ENCODE results near the gene MRGPRX2. TPM values are rescaled to one million over a fixed set of nuclear protein-coding genes. Genes with fewer than 3 reads are reported as not detected.
A peak's percentile ranks its signal among the peaks of the same experiment; 100 is the strongest.

The MRGPRX2 gene
- total RNA-seq, result not detected

- Mint-ChIP-seq H3K27me3 (peaks cover 3 to 5% of the 10 kb centered on the region in 2 donors), H3K36me3 (no peaks in the 10 kb centered on the region), H3K27ac (peak within 1 kb of the TSS in 1 of 2 donors; percentile 53), H3K4me3 (peak within 1 kb of the TSS; percentile 59), H3K9me3 (no peaks in the 10 kb centered on the region), H3K4me1 (ENCODE audit: low read depth in 2 of 2) (peaks cover 32% of the 10 kb centered on the region in 2 donors)
- no peak for DNase-seq (ENCODE audit: low spot score)
- ATAC-seq, result peak; percentile 69 to 79
These were observed at the start of gene MRGPRX2 for GRCh38 chr11:19060629-19061028. MRGPRX2 (minus strand) TSS chr11:19060717; CDS start chr11:19056402, 4,315 bp downstream.

- Mint-ChIP-seq H3K4me3 (no peak overlapping the region), H3K27ac (no peak overlapping the region), H3K36me3 (no peaks in the 10 kb centered on the region), H3K27me3 (peaks cover 0 to 15% of the 10 kb centered on the region in 2 donors), H3K4me1 (ENCODE audit: low read depth in 2 of 2) (peaks cover 0 to 4% of the 10 kb centered on the region in 2 donors), H3K9me3 (no peaks in the 10 kb centered on the region)
- no peak for ATAC-seq
- DNase-seq (ENCODE audit: low spot score), result no peak
These were observed 49.8 kb upstream of the MRGPRX2 start for GRCh38 chr11:19110295-19110694.

- Mint-ChIP-seq H3K9me3 (no peaks in the 10 kb centered on the region), H3K27me3 (peaks cover 0 to 16% of the 10 kb centered on the region in 2 donors), H3K36me3 (no peaks in the 10 kb centered on the region), H3K27ac (no peak overlapping the region), H3K4me3 (no peak overlapping the region), H3K4me1 (ENCODE audit: low read depth in 2 of 2) (peaks cover 0 to 4% of the 10 kb centered on the region in 2 donors)
- DNase-seq (ENCODE audit: low spot score) (no peak), ATAC-seq (no peak)
These were observed 46.6 kb upstream of the MRGPRX2 start for GRCh38 chr11:19107125-19107524.

- Mint-ChIP-seq H3K27me3 (peaks cover 0 to 18% of the 10 kb centered on the region in 2 donors), H3K4me3 (no peak overlapping the region), H3K36me3 (no peaks in the 10 kb centered on the region), H3K27ac (no peak overlapping the region), H3K4me1 (ENCODE audit: low read depth in 2 of 2) (peaks cover 0 to 4% of the 10 kb centered on the region in 2 donors), H3K9me3 (peaks cover 2% of the 10 kb centered on the region)
- DNase-seq (ENCODE audit: low spot score) (no peak), ATAC-seq (no peak)
These were observed 44.5 kb upstream of the MRGPRX2 start for GRCh38 chr11:19105011-19105410.

- no peak overlapping the region for H3K4me3 Mint-ChIP-seq
- H3K4me1 Mint-ChIP-seq (ENCODE audit: low read depth in 2 of 2), result no peaks in the 10 kb centered on the region
- no peaks in the 10 kb centered on the region for H3K36me3 Mint-ChIP-seq
- H3K27ac Mint-ChIP-seq, result no peak overlapping the region
- H3K9me3 Mint-ChIP-seq, result peaks cover 2% of the 10 kb centered on the region
- ATAC-seq, result no peak
- no peak for DNase-seq (ENCODE audit: low spot score)
- peaks cover 17 to 22% of the 10 kb centered on the region in 2 donors for H3K27me3 Mint-ChIP-seq
These were observed 42.0 kb upstream of the MRGPRX2 start for GRCh38 chr11:19102521-19102900.

- Mint-ChIP-seq H3K9me3 (peaks cover 2% of the 10 kb centered on the region), H3K27me3 (peaks cover 23 to 25% of the 10 kb centered on the region in 2 donors), H3K4me3 (no peak overlapping the region), H3K27ac (no peak overlapping the region), H3K4me1 (ENCODE audit: low read depth in 2 of 2) (no peaks in the 10 kb centered on the region), H3K36me3 (no peaks in the 10 kb centered on the region)
- DNase-seq (ENCODE audit: low spot score), result no peak
- no peak for ATAC-seq
These were observed 41.4 kb upstream of the MRGPRX2 start for GRCh38 chr11:19101796-19102520.

GRCh38 chr11:19100885-19101284, 40.4 kb upstream of the MRGPRX2 start:
- H3K36me3 Mint-ChIP-seq, result no peaks in the 10 kb centered on the region
- ATAC-seq, result no peak
- no peak for DNase-seq (ENCODE audit: low spot score)
- no peak overlapping the region for H3K4me3 Mint-ChIP-seq
- H3K4me1 Mint-ChIP-seq (ENCODE audit: low read depth in 2 of 2), result no peaks in the 10 kb centered on the region
- peaks cover 2% of the 10 kb centered on the region for H3K9me3 Mint-ChIP-seq
- no peak overlapping the region for H3K27ac Mint-ChIP-seq
- peaks cover 33% of the 10 kb centered on the region in 2 donors for H3K27me3 Mint-ChIP-seq

GRCh38 chr11:19099093-19099492, 38.6 kb upstream of the MRGPRX2 start:
- Mint-ChIP-seq H3K36me3 (no peaks in the 10 kb centered on the region), H3K4me1 (ENCODE audit: low read depth in 2 of 2) (no peaks in the 10 kb centered on the region), H3K9me3 (peaks cover 2% of the 10 kb centered on the region), H3K4me3 (no peak overlapping the region), H3K27me3 (peaks cover 32 to 33% of the 10 kb centered on the region in 2 donors), H3K27ac (no peak overlapping the region)
- DNase-seq (ENCODE audit: low spot score) (no peak), ATAC-seq (no peak)

- DNase-seq (ENCODE audit: low spot score) (no peak), ATAC-seq (no peak)
- H3K4me3 Mint-ChIP-seq, result no peak overlapping the region
- H3K27me3 Mint-ChIP-seq, result peaks cover 39 to 42% of the 10 kb centered on the region in 2 donors
- H3K4me1 Mint-ChIP-seq (ENCODE audit: low read depth in 2 of 2), result no peaks in the 10 kb centered on the region
- H3K27ac Mint-ChIP-seq, result no peak overlapping the region
- H3K36me3 Mint-ChIP-seq, result no peaks in the 10 kb centered on the region
- no peaks in the 10 kb centered on the region for H3K9me3 Mint-ChIP-seq
These were observed 34.3 kb upstream of the MRGPRX2 start for GRCh38 chr11:19094859-19095258.

- H3K36me3 Mint-ChIP-seq, result no peaks in the 10 kb centered on the region
- ATAC-seq, result no peak
- no peak overlapping the region for H3K4me3 Mint-ChIP-seq
- DNase-seq (ENCODE audit: low spot score), result no peak
- no peaks in the 10 kb centered on the region for H3K4me1 Mint-ChIP-seq (ENCODE audit: low read depth in 2 of 2)
- H3K27ac Mint-ChIP-seq, result no peak overlapping the region
- no peaks in the 10 kb centered on the region for H3K9me3 Mint-ChIP-seq
- H3K27me3 Mint-ChIP-seq, result peaks cover 35 to 38% of the 10 kb centered on the region in 2 donors
These were observed 33.5 kb upstream of the MRGPRX2 start for GRCh38 chr11:19093976-19094375.

GRCh38 chr11:19092850-19093249, 32.3 kb upstream of the MRGPRX2 start:
- DNase-seq (ENCODE audit: low spot score) (no peak), ATAC-seq (no peak)
- H3K27me3 Mint-ChIP-seq, result peaks cover 29 to 36% of the 10 kb centered on the region in 2 donors
- no peak overlapping the region for H3K4me3 Mint-ChIP-seq
- no peaks in the 10 kb centered on the region for H3K36me3 Mint-ChIP-seq
- no peak overlapping the region for H3K27ac Mint-ChIP-seq
- no peaks in the 10 kb centered on the region for H3K9me3 Mint-ChIP-seq
- H3K4me1 Mint-ChIP-seq (ENCODE audit: low read depth in 2 of 2), result no peaks in the 10 kb centered on the region

- DNase-seq (ENCODE audit: low spot score), result no peak
- H3K9me3 Mint-ChIP-seq, result no peaks in the 10 kb centered on the region
- no peak overlapping the region for H3K27ac Mint-ChIP-seq
- no peaks in the 10 kb centered on the region for H3K36me3 Mint-ChIP-seq
- peaks cover 24 to 33% of the 10 kb centered on the region in 2 donors for H3K27me3 Mint-ChIP-seq
- no peak overlapping the region for H3K4me3 Mint-ChIP-seq
- ATAC-seq, result no peak
- H3K4me1 Mint-ChIP-seq (ENCODE audit: low read depth in 2 of 2), result no peaks in the 10 kb centered on the region
These were observed 31.8 kb upstream of the MRGPRX2 start for GRCh38 chr11:19092342-19092741.

GRCh38 chr11:19091366-19091765, 30.8 kb upstream of the MRGPRX2 start:
- H3K9me3 Mint-ChIP-seq, result no peaks in the 10 kb centered on the region
- no peaks in the 10 kb centered on the region for H3K4me1 Mint-ChIP-seq (ENCODE audit: low read depth in 2 of 2)
- H3K27ac Mint-ChIP-seq, result no peak overlapping the region
- no peak for ATAC-seq
- H3K27me3 Mint-ChIP-seq, result peaks cover 24 to 30% of the 10 kb centered on the region in 2 donors
- DNase-seq (ENCODE audit: low spot score), result no peak
- no peak overlapping the region for H3K4me3 Mint-ChIP-seq
- H3K36me3 Mint-ChIP-seq, result no peaks in the 10 kb centered on the region

GRCh38 chr11:19089421-19089820, 28.9 kb upstream of the MRGPRX2 start:
- H3K36me3 Mint-ChIP-seq, result no peaks in the 10 kb centered on the region
- ATAC-seq (no peak), DNase-seq (ENCODE audit: low spot score) (no peak)
- no peaks in the 10 kb centered on the region for H3K4me1 Mint-ChIP-seq (ENCODE audit: low read depth in 2 of 2)
- H3K9me3 Mint-ChIP-seq, result no peaks in the 10 kb centered on the region
- no peak overlapping the region for H3K4me3 Mint-ChIP-seq
- no peak overlapping the region for H3K27ac Mint-ChIP-seq
- H3K27me3 Mint-ChIP-seq, result peaks cover 27% of the 10 kb centered on the region in 2 donors

GRCh38 chr11:19088791-19089190, 28.3 kb upstream of the MRGPRX2 start:
- no peak overlapping the region for H3K27ac Mint-ChIP-seq
- ATAC-seq, result no peak
- no peaks in the 10 kb centered on the region for H3K9me3 Mint-ChIP-seq
- no peaks in the 10 kb centered on the region for H3K36me3 Mint-ChIP-seq
- no peak for DNase-seq (ENCODE audit: low spot score)
- peaks cover 29% of the 10 kb centered on the region in 2 donors for H3K27me3 Mint-ChIP-seq
- no peaks in the 10 kb centered on the region for H3K4me1 Mint-ChIP-seq (ENCODE audit: low read depth in 2 of 2)
- no peak overlapping the region for H3K4me3 Mint-ChIP-seq
